ENCODE measurements around the gene SLC22A23.
"Not testable (repeated sequence)": the region's sequence is repeated elsewhere in the genome, so short reads cannot be mapped to it uniquely, and the experiment has no call there.

Gene SLC22A23

DNA sequence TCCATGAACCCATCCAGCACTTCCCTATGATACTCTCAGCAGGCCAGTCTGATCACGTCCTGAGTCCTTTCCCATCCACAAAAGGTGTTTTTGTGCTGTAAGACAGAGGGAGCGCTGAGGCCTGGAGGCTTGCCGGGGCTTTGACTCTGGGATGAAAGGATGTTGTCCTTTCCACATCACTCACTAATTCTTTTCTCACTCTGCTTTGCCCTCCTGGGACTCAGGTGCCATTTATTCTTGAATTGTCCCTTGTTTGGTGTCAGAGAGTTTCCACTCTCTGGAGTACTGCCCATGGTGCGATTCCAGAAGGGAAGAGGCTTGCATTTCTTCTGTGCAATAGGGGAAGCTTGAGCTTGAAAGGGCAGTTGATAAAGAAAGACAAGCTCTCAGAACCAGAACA, 214.1 kb downstream of the SLC22A23 start:
- no peak overlapping the region for H3K9ac ChIP-seq (ENCODE audit: low read length)
- H3K79me2 ChIP-seq (ENCODE audit: low read length): no peaks in the 10 kb centered on the region
- H3K4me2 ChIP-seq (ENCODE audit: low read length): no peak overlapping the region
- no peak overlapping the region for H3K27ac ChIP-seq (ENCODE audit: low read length)
- no peak overlapping the region for H3K4me3 ChIP-seq (ENCODE audit: low read length)
- H3K36me3 ChIP-seq (replicated peaks; ENCODE audit: low read depth, low read length): no peaks in the 10 kb centered on the region
- no peak overlapping the region for H2AFZ ChIP-seq (ENCODE audit: low read depth, low read length)
- H3K9me3 ChIP-seq (ENCODE audit: insufficient read depth, low read length): no peaks in the 10 kb centered on the region
- no peaks in the 10 kb centered on the region for H4K20me1 ChIP-seq (ENCODE audit: insufficient read depth, low read length)
- H3K27me3 ChIP-seq (ENCODE audit: low read depth, low read length): peaks cover 17% of the 10 kb centered on the region
- no peak for TF ChIP-seq EZH2phosphoT487 (IDR thresholded peaks at IDR 0.05; ENCODE audit: low read depth)
- TF ChIP-seq, protein P1, sequence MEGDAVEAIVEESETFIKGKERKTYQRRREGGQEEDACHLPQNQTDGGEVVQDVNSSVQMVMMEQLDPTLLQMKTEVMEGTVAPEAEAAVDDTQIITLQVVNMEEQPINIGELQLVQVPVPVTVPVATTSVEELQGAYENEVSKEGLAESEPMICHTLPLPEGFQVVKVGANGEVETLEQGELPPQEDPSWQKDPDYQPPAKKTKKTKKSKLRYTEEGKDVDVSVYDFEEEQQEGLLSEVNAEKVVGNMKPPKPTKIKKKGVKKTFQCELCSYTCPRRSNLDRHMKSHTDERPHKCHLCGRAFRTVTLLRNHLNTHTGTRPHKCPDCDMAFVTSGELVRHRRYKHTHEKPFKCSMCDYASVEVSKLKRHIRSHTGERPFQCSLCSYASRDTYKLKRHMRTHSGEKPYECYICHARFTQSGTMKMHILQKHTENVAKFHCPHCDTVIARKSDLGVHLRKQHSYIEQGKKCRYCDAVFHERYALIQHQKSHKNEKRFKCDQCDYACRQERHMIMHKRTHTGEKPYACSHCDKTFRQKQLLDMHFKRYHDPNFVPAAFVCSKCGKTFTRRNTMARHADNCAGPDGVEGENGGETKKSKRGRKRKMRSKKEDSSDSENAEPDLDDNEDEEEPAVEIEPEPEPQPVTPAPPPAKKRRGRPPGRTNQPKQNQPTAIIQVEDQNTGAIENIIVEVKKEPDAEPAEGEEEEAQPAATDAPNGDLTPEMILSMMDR (IDR thresholded peaks at IDR 0.05; ENCODE audit: low read depth, low read length): no peak
- peaks cover 6% of the 10 kb centered on the region for H3K4me1 ChIP-seq (ENCODE audit: low read length)

DNA sequence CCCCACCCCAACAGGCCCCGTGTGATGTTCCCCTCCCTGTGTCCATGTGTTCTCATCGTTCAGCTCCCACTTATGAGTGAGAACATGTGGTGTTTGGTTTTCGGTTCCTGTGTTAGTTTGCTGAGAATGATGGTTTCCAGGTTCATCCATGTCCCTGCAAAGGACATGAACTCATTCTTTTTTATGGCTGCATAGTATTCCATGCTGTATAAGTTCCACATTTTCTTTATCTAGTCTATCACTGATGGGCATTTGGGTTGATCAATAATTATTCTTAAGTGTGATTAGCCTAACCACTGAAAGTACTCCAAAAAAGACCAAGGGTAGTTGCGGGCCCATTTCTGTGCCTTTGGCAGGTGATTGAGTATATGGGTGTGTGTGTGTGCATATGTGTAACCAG, 215.1 kb downstream of the SLC22A23 start:
- not testable (repeated sequence) for H3K9ac ChIP-seq (ENCODE audit: low read length); H3K79me2 ChIP-seq (ENCODE audit: low read length); H3K36me3 ChIP-seq (replicated peaks; ENCODE audit: low read depth, low read length); H3K4me3 ChIP-seq (ENCODE audit: low read length); H3K9me3 ChIP-seq (ENCODE audit: insufficient read depth, low read length); H3K27ac ChIP-seq (ENCODE audit: low read length); H3K4me2 ChIP-seq (ENCODE audit: low read length); H4K20me1 ChIP-seq (ENCODE audit: insufficient read depth, low read length); H2AFZ ChIP-seq (ENCODE audit: low read depth, low read length)
- Histone ChIP-seq H3K27me3 (ENCODE audit: low read depth, low read length) (peaks cover 17% of the 10 kb centered on the region), H3K4me1 (ENCODE audit: low read length) (peaks cover 16% of the 10 kb centered on the region)

DNA sequence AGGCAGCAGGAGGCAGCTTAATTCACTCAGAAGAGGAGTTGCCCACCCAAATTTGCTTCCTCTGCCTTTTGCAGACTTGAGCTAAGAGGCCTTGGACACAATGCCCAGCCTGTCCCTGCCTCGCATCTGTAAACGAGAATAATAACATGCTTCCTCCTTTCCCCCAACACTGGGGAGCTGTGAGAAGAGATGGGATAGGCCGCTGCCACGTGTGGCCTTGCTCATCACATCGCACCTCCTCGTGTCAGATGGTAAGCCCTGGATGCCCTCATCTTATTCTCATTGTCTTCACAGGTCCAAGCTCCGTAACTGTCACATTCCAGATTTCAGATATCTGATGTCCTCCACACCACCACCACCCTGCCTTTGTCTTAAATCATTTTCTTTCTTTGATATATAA, 216.3 kb downstream of the SLC22A23 start:
- no peaks in the 10 kb centered on the region for H3K79me2 ChIP-seq (ENCODE audit: low read length)
- no peak overlapping the region for H3K27ac ChIP-seq (ENCODE audit: low read length)
- H3K27me3 ChIP-seq (ENCODE audit: low read depth, low read length): peaks cover 17% of the 10 kb centered on the region
- no peaks in the 10 kb centered on the region for H4K20me1 ChIP-seq (ENCODE audit: insufficient read depth, low read length)
- no peak overlapping the region for H3K4me3 ChIP-seq (ENCODE audit: low read length)
- no peaks in the 10 kb centered on the region for H3K36me3 ChIP-seq (replicated peaks; ENCODE audit: low read depth, low read length)
- no peak overlapping the region for H2AFZ ChIP-seq (ENCODE audit: low read depth, low read length)
- H3K9ac ChIP-seq (ENCODE audit: low read length): no peak overlapping the region
- peaks cover 27% of the 10 kb centered on the region for H3K4me1 ChIP-seq (ENCODE audit: low read length)
- H3K4me2 ChIP-seq (ENCODE audit: low read length): no peak overlapping the region
- no peaks in the 10 kb centered on the region for H3K9me3 ChIP-seq (ENCODE audit: insufficient read depth, low read length)
- TF ChIP-seq EZH2phosphoT487 (IDR thresholded peaks at IDR 0.05; ENCODE audit: low read depth): no peak
- TF ChIP-seq, protein P1 (IDR thresholded peaks at IDR 0.05; ENCODE audit: low read depth, low read length): no peak

DNA sequence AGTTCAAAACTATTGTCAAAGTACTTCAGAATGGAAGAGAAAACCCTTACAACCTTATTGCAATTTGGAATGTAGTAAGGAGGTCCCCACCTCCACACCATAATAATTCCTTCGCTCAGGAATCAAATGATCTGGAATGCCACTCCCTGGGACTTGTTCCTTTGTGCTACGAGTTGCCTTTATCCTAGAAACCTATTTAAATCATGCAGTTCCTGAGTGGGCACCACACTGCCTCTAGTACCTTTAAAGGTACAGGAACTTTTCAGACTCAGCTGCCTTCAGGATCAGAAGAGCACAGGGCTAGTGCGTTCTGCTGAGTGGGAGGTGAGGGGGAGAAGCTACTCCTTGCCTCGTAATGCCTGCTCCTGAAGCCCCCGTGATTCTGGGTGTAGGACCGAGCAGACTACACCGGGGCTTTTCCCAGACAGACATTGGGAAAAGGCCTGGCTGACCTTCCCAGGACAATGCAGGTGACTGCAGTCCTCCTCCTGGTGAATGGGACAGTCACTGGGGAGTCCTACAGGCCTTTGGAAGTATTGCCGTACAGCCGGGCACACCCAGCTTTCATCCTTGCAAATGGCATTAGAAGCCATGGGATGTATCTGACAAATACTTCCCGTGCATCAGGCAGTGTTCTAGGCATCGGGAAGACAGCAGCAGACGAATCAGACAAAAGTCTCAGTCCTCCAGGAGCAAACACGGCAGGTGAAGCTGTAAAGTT, 217.6 kb downstream of the SLC22A23 start:
- Histone ChIP-seq H3K4me1 (ENCODE audit: low read length) (peaks cover 39% of the 10 kb centered on the region), H3K36me3 (replicated peaks; ENCODE audit: low read depth, low read length) (no peaks in the 10 kb centered on the region), H4K20me1 (ENCODE audit: insufficient read depth, low read length) (no peaks in the 10 kb centered on the region), H3K4me3 (ENCODE audit: low read length) (no peak overlapping the region), H3K79me2 (ENCODE audit: low read length) (no peaks in the 10 kb centered on the region), H3K9me3 (ENCODE audit: insufficient read depth, low read length) (no peaks in the 10 kb centered on the region), H3K9ac (ENCODE audit: low read length) (no peak overlapping the region), H3K27me3 (ENCODE audit: low read depth, low read length) (peaks cover 20% of the 10 kb centered on the region), H3K4me2 (ENCODE audit: low read length) (no peak overlapping the region), H3K27ac (ENCODE audit: low read length) (no peak overlapping the region), H2AFZ (ENCODE audit: low read depth, low read length) (no peak overlapping the region)
- TF ChIP-seq, protein P1 (IDR thresholded peaks at IDR 0.05; ENCODE audit: low read depth, low read length): no peak
- no peak for TF ChIP-seq EZH2phosphoT487 (IDR thresholded peaks at IDR 0.05; ENCODE audit: low read depth)

Measured in OCI-LY3 (cell line).